H9 (cell line): ENCODE results near the gene STARD8. TPM values are rescaled to one million over a fixed set of nuclear protein-coding genes. Genes with fewer than 3 reads are reported as not detected.

Source experiments
- DNase-seq: peaks from one replicate; pipeline ENCODE4 v3.0.0-alpha.2; 2017
- H2AFZ ChIP-seq: one replicate; pipeline ENCODE4 v1.6.1; 2013; ENCODE audit warnings: mild to moderate bottlenecking, low read length, control low read depth, moderate library complexity
- H2AK5ac ChIP-seq: 2 replicates; pipeline ENCODE4 v1.6.1; 2013; ENCODE audit warnings: low read length, control low read depth, mixed read lengths; ENCODE audit not compliant: insufficient read length
- H2BK120ac ChIP-seq: one replicate; pipeline ENCODE4 v1.6.1; 2013; ENCODE audit warnings: low read depth, mild to moderate bottlenecking, low read length, control low read depth, inconsistent platforms; ENCODE audit not compliant: poor library complexity, severe bottlenecking
- H2BK12ac ChIP-seq: 2 replicates; pipeline ENCODE4 v1.6.1; 2013; ENCODE audit warnings: low read length, control low read depth, mixed read lengths, low read depth; ENCODE audit not compliant: insufficient read length
- H2BK15ac ChIP-seq: 2 replicates; pipeline ENCODE4 v1.6.1; 2013; ENCODE audit warnings: low read depth, low read length, control low read depth
- H2BK20ac ChIP-seq: one replicate; pipeline ENCODE4 v1.6.1; 2013; ENCODE audit warnings: low read depth, mild to moderate bottlenecking, low read length, control low read depth, inconsistent platforms; ENCODE audit not compliant: poor library complexity, severe bottlenecking
- H2BK5ac ChIP-seq: 2 replicates; pipeline ENCODE4 v1.6.1; 2013; ENCODE audit warnings: low read length, control low read depth, mixed read lengths; ENCODE audit not compliant: insufficient read length
- H3K14ac ChIP-seq: 2 replicates; pipeline ENCODE4 v1.6.1; 2013; ENCODE audit warnings: low read length, control low read depth; ENCODE audit not compliant: insufficient read depth
- H3K18ac ChIP-seq: 2 replicates; pipeline ENCODE4 v1.6.1; 2013; ENCODE audit warnings: low read depth, mild to moderate bottlenecking, mixed read lengths, low read length, control low read depth; ENCODE audit not compliant: insufficient read length
- H3K23ac ChIP-seq: 2 replicates; pipeline ENCODE4 v1.6.1; 2013; ENCODE audit warnings: low read length, control low read depth, mixed read lengths, low read depth; ENCODE audit not compliant: insufficient read length
- H3K23me2 ChIP-seq: 2 replicates; pipeline ENCODE4 v1.6.1; 2013; ENCODE audit warnings: low read depth, mild to moderate bottlenecking, mixed read lengths, low read length, control low read depth; ENCODE audit not compliant: insufficient read length, poor library complexity, severe bottlenecking
- H3K27ac ChIP-seq: 2 replicates; pipeline ENCODE4 v1.5.1; 2013; ENCODE audit warnings: low read length, control low read depth, mixed read lengths, low read depth; ENCODE audit not compliant: insufficient read length
- H3K27me3 ChIP-seq: 2 replicates; pipeline ENCODE4 v1.6.1; 2013; ENCODE audit warnings: low read length, control low read depth, inconsistent platforms; ENCODE audit not compliant: insufficient read depth
- H3K4ac ChIP-seq: 2 replicates; pipeline ENCODE4 v1.6.1; 2013; ENCODE audit warnings: low read depth, mild to moderate bottlenecking, control low read depth, inconsistent platforms, low read length, moderate library complexity
- H3K4me1 ChIP-seq: 2 replicates; pipeline ENCODE4 v1.6.1; 2013; ENCODE audit warnings: low read length, control low read depth, inconsistent platforms; ENCODE audit not compliant: insufficient read depth
- H3K4me2 ChIP-seq: 2 replicates; pipeline ENCODE4 v1.6.1; 2013; ENCODE audit warnings: low read length, control low read depth, mixed read lengths; ENCODE audit not compliant: insufficient read length, insufficient read depth
- H3K56ac ChIP-seq: 2 replicates; pipeline ENCODE4 v1.6.1; 2013; ENCODE audit warnings: low read depth, mild to moderate bottlenecking, mixed read lengths, low read length, control low read depth; ENCODE audit not compliant: insufficient read length
- H3K79me1 ChIP-seq: 2 replicates; pipeline ENCODE4 v1.6.1; 2013; ENCODE audit warnings: low read depth, mild to moderate bottlenecking, moderate library complexity, low read length, control low read depth, inconsistent platforms; ENCODE audit not compliant: insufficient read depth, poor library complexity, severe bottlenecking
- H3K79me2 ChIP-seq: 2 replicates; pipeline ENCODE4 v1.6.1; 2013; ENCODE audit warnings: low read length, control low read depth, inconsistent platforms; ENCODE audit not compliant: insufficient read depth
- H3K9ac ChIP-seq: 2 replicates; pipeline ENCODE4 v1.6.1; 2013; ENCODE audit warnings: low read length, control low read depth, mixed read lengths; ENCODE audit not compliant: insufficient read length; ENCODE audit errors: extremely low read depth
- H3K9me3 ChIP-seq: one replicate; pipeline ENCODE4 v1.6.1; 2013; ENCODE audit warnings: low read depth, low read length, inconsistent platforms; ENCODE audit not compliant: control insufficient read depth
- H3T11ph ChIP-seq: one replicate; pipeline ENCODE4 v1.6.1; 2013; ENCODE audit warnings: mild to moderate bottlenecking, low read length, control low read depth, inconsistent platforms
- H4K20me1 ChIP-seq: one replicate; pipeline ENCODE4 v1.6.1; 2013; ENCODE audit not compliant: control insufficient read depth, insufficient read length, insufficient read depth
- H4K5ac ChIP-seq: 2 replicates; pipeline ENCODE4 v1.6.1; 2013; ENCODE audit warnings: low read depth, mild to moderate bottlenecking, mixed read lengths, low read length, control low read depth; ENCODE audit not compliant: insufficient read length
- H4K8ac ChIP-seq: replicated peaks from 2 replicates; pipeline ENCODE4 v1.6.1; 2013; ENCODE audit warnings: low read length, control low read depth, mixed read lengths, low read depth; ENCODE audit not compliant: insufficient read length
- H4K91ac ChIP-seq: 2 replicates; pipeline ENCODE4 v1.6.1; 2013; ENCODE audit warnings: low read depth, mild to moderate bottlenecking, moderate library complexity, mixed read lengths, low read length, control low read depth; ENCODE audit not compliant: insufficient read length
- H3K27ac Mint-ChIP-seq, 3 experiments: 2 replicates in 2 of 3; 3 replicates in 1 of 3; pipeline ENCODE4 v1.8.0; 2020 to 2021; ENCODE audit warnings: mixed read lengths in 3 of 3, mild to moderate bottlenecking in 1 of 3, moderate library complexity in 1 of 3
- H3K27me3 Mint-ChIP-seq: 2 replicates; pipeline ENCODE4 v1.8.0; 2021; ENCODE audit warnings: low read depth, mild to moderate bottlenecking, moderate library complexity, mixed read lengths
- H3K36me3 Mint-ChIP-seq, 3 experiments: 2 replicates in 2 of 3; 3 replicates in 1 of 3; pipeline ENCODE4 v1.8.0; 2020 to 2021; ENCODE audit warnings: low read depth in 3 of 3, mixed read lengths in 3 of 3; ENCODE audit not compliant: insufficient read depth in 1 of 3
- H3K4me1 Mint-ChIP-seq, 2 experiments: 2 replicates each; pipeline ENCODE4 v1.8.0; 2020; ENCODE audit warnings: mixed read lengths in 2 of 2
- H3K4me3 Mint-ChIP-seq, 2 experiments: 2 replicates in 1 of 2; 3 replicates in 1 of 2; pipeline ENCODE4 v1.8.0; 2020 to 2021; ENCODE audit warnings: mild to moderate bottlenecking in 2 of 2, mixed read lengths in 2 of 2, moderate library complexity in 1 of 2
- H3K9me3 Mint-ChIP-seq, 2 experiments: 2 replicates in 1 of 2; 3 replicates in 1 of 2; pipeline ENCODE4 v1.8.0; 2020; ENCODE audit warnings: mild to moderate bottlenecking in 2 of 2, mixed read lengths in 2 of 2, moderate library complexity in 1 of 2
- CTCF ChIP-seq: fragments of 200-600 bp; sonication (generic); conservative IDR thresholded peaks from 3 replicates; pipeline ENCODE4 v1.8.0; 2021; ENCODE audit warnings: antibody characterized with exemption, mild to moderate bottlenecking
- WGBS: extraction: QIAGEN DNeasy Blood & Tissue Kit; methylation state at CpG from one replicate; pipeline ENCODE4 v1.1.7; 2013; ENCODE audit warnings: missing lambda C conversion rate, low lambda C conversion rate, mixed read lengths; ENCODE audit not compliant: insufficient read length; ENCODE audit errors: extremely low coverage; 5-methylcytosine and 5-hydroxymethylcytosine counted together
- total RNA-seq: library from RNA; stranded (reverse); gene quantifications from 2 replicates; pipeline ENCODE4 v1.2.1, GENCODE V29; 2021

The STARD8 gene
- total RNA-seq, 1 experiment from 2014 or later, result 0.52 TPM

- no peaks in the 10 kb centered on the region; a peak in 1 of 7 replicates for H3K36me3 Mint-ChIP-seq
- H3K4me1 ChIP-seq, result no peaks in the 10 kb centered on the region; the same call in 1 of the 2 replicates
- no peak overlapping the region; a peak in 1 of 5 replicates for H3K4me3 Mint-ChIP-seq
- H2AFZ ChIP-seq, result no peak overlapping the region
- WGBS, result no CpG with 5 or more reads among the region's 3 CpGs
- no peak overlapping the region for H3K9ac ChIP-seq
- H3T11ph ChIP-seq, result no peak overlapping the region
- H4K91ac ChIP-seq, result no peak overlapping the region
- no peaks in the 10 kb centered on the region for H3K79me1 ChIP-seq
- no peak overlapping the region for H3K4ac ChIP-seq
- H3K27me3 ChIP-seq, result no peaks in the 10 kb centered on the region
- H3K4me2 ChIP-seq, result no peak overlapping the region
- H2BK20ac ChIP-seq, result no peak overlapping the region
- no peak for DNase-seq
- no peak overlapping the region for H2BK5ac ChIP-seq
- no peak overlapping the region for H3K27ac ChIP-seq
- H3K18ac ChIP-seq, result no peak overlapping the region
- H2BK12ac ChIP-seq, result no peak overlapping the region
- no peak overlapping the region for H3K23ac ChIP-seq
- no peak overlapping the region for H3K14ac ChIP-seq
- H3K27me3 Mint-ChIP-seq, result no peaks in the 10 kb centered on the region; the same call in none of the 2 replicates
- no peak for TF ChIP-seq CTCF
- peaks cover 4 to 13% of the 10 kb centered on the region in 2 experiments; a peak in 3 of 4 replicates for H3K4me1 Mint-ChIP-seq
- peaks cover 45 to 67% of the 10 kb centered on the region in 2 experiments for H3K9me3 Mint-ChIP-seq
- peaks cover 38% of the 10 kb centered on the region for H3K9me3 ChIP-seq
- no peak overlapping the region for H4K8ac ChIP-seq
- H3K56ac ChIP-seq, result no peak overlapping the region
- H2AK5ac ChIP-seq, result no peak overlapping the region
- no peak overlapping the region for H3K27ac Mint-ChIP-seq
- no peaks in the 10 kb centered on the region for H3K79me2 ChIP-seq
- no peak overlapping the region for H2BK15ac ChIP-seq
- no peaks in the 10 kb centered on the region for H4K20me1 ChIP-seq
- no peaks in the 10 kb centered on the region for H3K23me2 ChIP-seq
- H4K5ac ChIP-seq, result no peak overlapping the region
- no peak overlapping the region for H2BK120ac ChIP-seq
Measured at GRCh38 chrX:68703846-68704245, 56.4 kb downstream of the STARD8 start.
